Liver (tissue), 9 donors: ENCODE measurements around the gene RAVER2. TPM values are rescaled to one million over a fixed set of nuclear protein-coding genes. Genes with fewer than 3 reads are reported as not detected.

ENCODE experiments used
- DNase-seq: peaks from one replicate; pipeline ENCODE4 v3.0.0-alpha.2; 2017; ENCODE audit warnings: low spot score
- H3K27ac ChIP-seq, 2 donors: one replicate each; pipeline ENCODE4 v1.7.0; 2013; ENCODE audit warnings: inconsistent platforms in 2 of 2, low read length in 2 of 2, control low read depth in 1 of 2, low read depth in 1 of 2, mild to moderate bottlenecking in 1 of 2
- H3K27me3 ChIP-seq, 4 donors: one replicate each; pipeline versions ENCODE4 v1.6.1 to v1.7.0; 2013; ENCODE audit warnings: low read length in 3 of 4, inconsistent platforms in 1 of 4, mild to moderate bottlenecking in 1 of 4, moderate library complexity in 1 of 4; ENCODE audit not compliant: control insufficient read depth in 4 of 4, insufficient read depth in 4 of 4
- H3K36me3 ChIP-seq, 4 donors: one replicate each; pipeline versions ENCODE4 v1.6.1 to v1.7.0; 2013; ENCODE audit warnings: low read length in 3 of 4, mild to moderate bottlenecking in 3 of 4, low read depth in 1 of 4, moderate library complexity in 1 of 4; ENCODE audit not compliant: control insufficient read depth in 4 of 4, insufficient read depth in 3 of 4
- H3K4me1 ChIP-seq, 4 donors: one replicate each; pipeline versions ENCODE4 v1.6.1 to v1.7.0; 2013; ENCODE audit warnings: low read length in 3 of 4, mild to moderate bottlenecking in 3 of 4, moderate library complexity in 1 of 4; ENCODE audit not compliant: control insufficient read depth in 4 of 4, insufficient read depth in 4 of 4
- H3K4me3 ChIP-seq, 3 donors: one replicate each; pipeline versions ENCODE4 v1.6.1 to v1.7.0; 2013; ENCODE audit warnings: low read length in 3 of 3, control low read depth in 1 of 3, low read depth in 1 of 3, mild to moderate bottlenecking in 1 of 3
- H3K9ac ChIP-seq, 2 donors: one replicate each; pipeline ENCODE4 v1.7.0; 2013; ENCODE audit warnings: low read length in 2 of 2, mild to moderate bottlenecking in 2 of 2, moderate library complexity in 2 of 2, control low read depth in 1 of 2, low read depth in 1 of 2
- H3K9me3 ChIP-seq, 4 donors: one replicate each; pipeline versions ENCODE4 v1.6.1 to v1.7.0; 2013; ENCODE audit warnings: low read length in 3 of 4; ENCODE audit not compliant: control insufficient read depth in 4 of 4
- EGR1 ChIP-seq, 2 donors: IDR thresholded peaks; 2 replicates each; pipeline ENCODE4 v1.6.1; 2016 to 2018; ENCODE audit warnings: antibody characterized with exemption in 2 of 2, low read depth in 2 of 2
- GABPA ChIP-seq, 2 donors: IDR thresholded peaks in 1 of 2; conservative IDR thresholded peaks in 1 of 2; 2 replicates each; pipeline ENCODE4 v1.6.1; 2016; ENCODE audit warnings: antibody characterized with exemption in 2 of 2, mild to moderate bottlenecking in 1 of 2, moderate library complexity in 1 of 2
- HNF4A ChIP-seq, 2 donors: conservative IDR thresholded peaks; 2 replicates each; pipeline ENCODE4 v1.6.1; 2016; ENCODE audit warnings: antibody characterized with exemption in 2 of 2, mild to moderate bottlenecking in 2 of 2
- NR2F2 ChIP-seq: IDR thresholded peaks from 2 replicates; pipeline ENCODE4 v1.6.1; 2016; ENCODE audit warnings: antibody characterized with exemption
- RXRA ChIP-seq, 2 donors: IDR thresholded peaks; 2 replicates each; pipeline ENCODE4 v1.6.1; 2017 to 2018; ENCODE audit warnings: antibody characterized with exemption in 2 of 2, mild to moderate bottlenecking in 1 of 2
- SP1 ChIP-seq: IDR thresholded peaks from 2 replicates; pipeline ENCODE4 v1.6.1; 2018; ENCODE audit warnings: antibody characterized with exemption, mild to moderate bottlenecking
- TAF1 ChIP-seq: conservative IDR thresholded peaks from 2 replicates; pipeline ENCODE4 v1.6.1; 2016; ENCODE audit warnings: antibody characterized with exemption, mild to moderate bottlenecking
- YY1 ChIP-seq: IDR thresholded peaks from 2 replicates; pipeline ENCODE4 v1.6.1; 2016; ENCODE audit warnings: antibody characterized with exemption, mild to moderate bottlenecking
- WGBS: extraction: QIAGEN DNeasy Blood & Tissue Kit; methylation state at CpG from one replicate; pipeline ENCODE4 v1.1.7; 2013; 5-methylcytosine and 5-hydroxymethylcytosine counted together
- polyA plus RNA-seq, 2 donors: library from polyadenylated mRNA; stranded (reverse) in 1 of 2; unstranded in 1 of 2; fragments of 200-250 nt in 1 of 2; fragments of >200 nt in 1 of 2; fragmentation: Nextera tagmentation in 1 of 2; extraction: Ambion mirVana in 1 of 2; gene quantifications; one replicate each; pipeline versions ENCODE4 v1.2.1 to v1.2.3, GENCODE V29; 2013 to 2015
- total RNA-seq, 2 donors: library from RNA; depleted of rRNA; stranded (reverse); fragments of >200 nt; gene quantifications; one replicate each; pipeline ENCODE4 v1.2.3, GENCODE V29; 2014
- TF ChIP-seq, protein P1 (sequence below): IDR thresholded peaks from 2 replicates; pipeline ENCODE4 v1.6.1; 2016; ENCODE audit warnings: antibody characterized with exemption
- TF ChIP-seq, protein P2 (sequence below): IDR thresholded peaks from 2 replicates; pipeline ENCODE4 v1.6.1; 2016; ENCODE audit warnings: antibody characterized with exemption
- donor health status: healthy.
- donor health status: healthy.
- donor health status: healthy.
- donor health status: healthy.
- donor health status: healthy.

The RAVER2 gene
- total and polyA plus RNA-seq, 4 donors, result 0.40 to 6.7 (median 0.96) TPM

DNA sequence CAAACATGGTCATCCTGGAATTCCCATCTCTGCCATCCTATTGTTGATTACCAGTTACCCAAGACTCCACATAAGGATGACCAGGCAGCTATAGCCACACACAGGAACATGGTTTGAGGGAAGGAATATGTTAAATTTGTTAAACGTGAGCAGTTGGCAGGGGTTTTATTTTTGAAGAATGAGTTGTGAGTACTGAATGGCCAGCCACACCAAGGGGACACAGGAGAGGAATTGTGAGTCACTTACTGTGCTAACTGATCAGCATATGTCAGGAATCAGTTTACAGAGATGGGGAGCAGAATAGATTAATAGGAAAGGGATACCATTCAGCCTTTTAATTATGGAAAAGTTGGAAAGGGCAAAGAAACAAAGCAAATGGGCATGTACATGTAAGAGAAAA is 39.3 kb upstream of the RAVER2 start (continued):
- TF ChIP-seq GABPA (IDR thresholded peaks at IDR 0.05 in 1 of 2, conservative IDR thresholded peaks at IDR 0.05 in 1 of 2), result no peak
- no peak for TF ChIP-seq RXRA (IDR thresholded peaks at IDR 0.05)
- no peak for TF ChIP-seq HNF4A (conservative IDR thresholded peaks at IDR 0.05)
- TF ChIP-seq SP1, result no peak
- TF ChIP-seq, protein P1, sequence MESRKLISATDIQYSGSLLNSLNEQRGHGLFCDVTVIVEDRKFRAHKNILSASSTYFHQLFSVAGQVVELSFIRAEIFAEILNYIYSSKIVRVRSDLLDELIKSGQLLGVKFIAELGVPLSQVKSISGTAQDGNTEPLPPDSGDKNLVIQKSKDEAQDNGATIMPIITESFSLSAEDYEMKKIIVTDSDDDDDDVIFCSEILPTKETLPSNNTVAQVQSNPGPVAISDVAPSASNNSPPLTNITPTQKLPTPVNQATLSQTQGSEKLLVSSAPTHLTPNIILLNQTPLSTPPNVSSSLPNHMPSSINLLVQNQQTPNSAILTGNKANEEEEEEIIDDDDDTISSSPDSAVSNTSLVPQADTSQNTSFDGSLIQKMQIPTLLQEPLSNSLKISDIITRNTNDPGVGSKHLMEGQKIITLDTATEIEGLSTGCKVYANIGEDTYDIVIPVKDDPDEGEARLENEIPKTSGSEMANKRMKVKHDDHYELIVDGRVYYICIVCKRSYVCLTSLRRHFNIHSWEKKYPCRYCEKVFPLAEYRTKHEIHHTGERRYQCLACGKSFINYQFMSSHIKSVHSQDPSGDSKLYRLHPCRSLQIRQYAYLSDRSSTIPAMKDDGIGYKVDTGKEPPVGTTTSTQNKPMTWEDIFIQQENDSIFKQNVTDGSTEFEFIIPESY, result no peak

DNA sequence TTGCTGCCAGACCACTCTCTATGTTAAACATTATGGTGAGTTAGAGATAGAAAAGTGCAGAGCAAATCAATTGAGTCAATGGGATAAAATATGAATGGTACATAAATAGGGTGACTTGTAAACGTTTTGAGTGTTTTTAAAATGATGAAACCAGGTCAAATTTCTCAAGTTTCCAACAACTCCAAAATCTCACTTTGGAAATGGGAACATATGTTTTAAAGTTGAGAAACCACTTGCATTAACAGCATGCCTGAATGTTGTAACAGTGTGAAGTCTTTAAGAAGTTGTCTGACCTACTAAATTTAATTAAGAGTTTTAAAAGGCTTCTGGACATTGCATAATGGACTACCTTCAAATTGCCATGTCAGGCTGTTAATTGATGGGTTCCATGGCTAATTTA is 33.6 kb upstream of the RAVER2 start:
- no peaks in the 10 kb centered on the region for H3K9me3 ChIP-seq
- DNase-seq, result no peak
- no peaks in the 10 kb centered on the region for H3K27me3 ChIP-seq
- no peaks in the 10 kb centered on the region for H3K4me1 ChIP-seq
- H3K36me3 ChIP-seq, result no peaks in the 10 kb centered on the region
- H3K27ac ChIP-seq, result no peak overlapping the region
- WGBS, result 33% methylated on average over 1 of the region's 1 CpG
- no peak overlapping the region for H3K4me3 ChIP-seq
- no peak overlapping the region for H3K9ac ChIP-seq
- TF ChIP-seq HNF4A (conservative IDR thresholded peaks at IDR 0.05) (no peak), EGR1 (IDR thresholded peaks at IDR 0.05; ENCODE audit: low read depth in 2 of 2) (no peak), NR2F2 (no peak), TAF1 (no peak)
- TF ChIP-seq, protein P2, sequence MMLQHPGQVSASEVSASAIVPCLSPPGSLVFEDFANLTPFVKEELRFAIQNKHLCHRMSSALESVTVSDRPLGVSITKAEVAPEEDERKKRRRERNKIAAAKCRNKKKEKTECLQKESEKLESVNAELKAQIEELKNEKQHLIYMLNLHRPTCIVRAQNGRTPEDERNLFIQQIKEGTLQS, result no peak

DNA sequence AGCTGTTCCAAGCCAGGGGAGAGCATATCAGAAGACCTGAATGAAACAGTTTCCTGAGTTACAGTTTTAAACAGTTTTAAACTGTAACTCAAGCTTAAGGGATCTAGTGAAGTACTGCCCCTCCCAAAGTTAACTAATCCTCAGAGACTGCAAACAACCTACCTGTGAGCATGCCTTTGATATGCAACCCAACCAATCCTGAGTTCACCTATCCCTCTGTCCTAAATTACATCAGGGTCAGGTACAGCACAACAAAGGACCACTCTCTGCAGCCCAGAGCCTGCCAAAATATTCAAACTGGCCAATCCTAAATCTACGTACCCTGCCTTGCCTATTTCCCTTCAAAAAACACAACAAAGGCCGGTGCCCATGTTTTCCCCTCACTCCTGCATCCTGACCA is 32.8 kb upstream of the RAVER2 start:
- TF ChIP-seq YY1, result no peak
- no peak for TF ChIP-seq HNF4A (conservative IDR thresholded peaks at IDR 0.05)
- 91% methylated on average over 2 of the region's 2 CpGs for whole genome bisulfite sequencing

DNA sequence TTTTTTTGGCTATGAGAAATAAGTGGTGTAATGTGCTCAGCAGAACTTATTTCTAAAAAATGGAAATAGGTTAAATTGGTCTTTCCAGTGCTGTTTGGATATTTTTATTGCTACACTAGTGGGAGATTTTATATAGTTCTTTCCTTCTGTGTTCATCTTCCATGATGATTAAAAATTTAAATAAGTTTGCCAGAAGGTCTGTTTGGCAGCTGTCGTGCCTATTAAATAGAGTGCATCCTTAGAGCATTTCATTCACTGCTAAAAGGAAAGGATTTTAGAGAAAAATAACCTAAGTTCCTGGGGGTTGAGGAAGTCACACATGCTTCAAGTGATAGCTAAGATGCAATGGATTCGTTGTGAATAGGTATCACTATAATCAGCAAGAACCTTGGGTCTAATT is 29.7 kb upstream of the RAVER2 start:
- TF ChIP-seq, protein P1, result no peak

More for the DNA sequence above, 32.8 kb upstream of the RAVER2 start:
- Histone ChIP-seq H3K27me3 (no peaks in the 10 kb centered on the region), H3K36me3 (no peaks in the 10 kb centered on the region), H3K27ac (no peak overlapping the region), H3K4me1 (no peaks in the 10 kb centered on the region), H3K9ac (no peak overlapping the region), H3K4me3 (no peak overlapping the region), H3K9me3 (no peaks in the 10 kb centered on the region)
- no peak for DNase-seq

More for the DNA sequence above, 29.7 kb upstream of the RAVER2 start:
- 70% methylated on average over 2 of the region's 2 CpGs for WGBS
- Histone ChIP-seq H3K27me3 (peaks cover 0 to 3% (median 0%) of the 10 kb centered on the region in 4 donors), H3K36me3 (no peaks in the 10 kb centered on the region), H3K9ac (no peak overlapping the region), H3K27ac (no peak overlapping the region), H3K4me1 (no peaks in the 10 kb centered on the region), H3K9me3 (peaks cover 0 to 2% (median 0%) of the 10 kb centered on the region in 4 donors), H3K4me3 (no peak overlapping the region)
- DNase-seq, result no peak
